GM12864 (cell line): ENCODE data around the gene ACTBL2.
A peak's percentile ranks its signal among the peaks of the same experiment; 100 is the strongest.
"Not testable (repeated sequence)": the region's sequence is repeated elsewhere in the genome, so short reads cannot be mapped to it uniquely, and the experiment has no call there.

Experiments used
- DNase-seq: peaks from one replicate; pipeline ENCODE4 v3.0.0-alpha.2; 2011; ENCODE audit warnings: low read depth
- H3K4me3 ChIP-seq: 2 replicates; pipeline ENCODE4 v1.5.1; 2011; ENCODE audit warnings: mild to moderate bottlenecking, low read depth, low read length, control low read depth
- TF ChIP-seq, protein P1 (sequence below): IDR thresholded peaks from 2 replicates; pipeline ENCODE4 v1.5.1; 2011; ENCODE audit warnings: low read depth, mild to moderate bottlenecking, moderate library complexity, low read length, control low read depth, inconsistent platforms; ENCODE audit errors: missing control alignments

Gene ACTBL2

DNA sequence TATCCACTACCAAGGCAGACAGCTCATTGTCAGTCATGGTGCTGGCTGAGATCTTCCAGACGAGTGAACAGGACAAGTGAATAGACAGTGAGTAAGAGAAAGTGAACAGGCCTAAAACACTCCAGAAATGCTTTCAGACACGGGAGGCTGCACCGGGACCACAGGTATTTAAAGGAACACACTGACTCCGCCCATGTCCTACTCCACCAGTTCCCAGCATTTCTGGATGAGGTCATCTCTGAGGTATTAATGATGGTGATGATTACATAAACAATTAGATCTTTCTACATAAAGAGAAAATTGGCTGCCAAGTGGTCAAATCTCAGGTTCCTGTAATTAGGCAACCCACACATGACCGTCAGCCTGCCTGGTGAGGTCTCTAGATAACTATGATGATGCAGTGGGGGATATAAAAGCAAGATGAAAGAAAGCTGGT lies at the start of gene ACTBL2:
Gene ACTBL2 (minus strand): TSS at position 141 of the 436 bp plus-strand sequence. CDS start 104 bp downstream, at position 37.
- DNase-seq: no peak
- TF ChIP-seq, protein P1, sequence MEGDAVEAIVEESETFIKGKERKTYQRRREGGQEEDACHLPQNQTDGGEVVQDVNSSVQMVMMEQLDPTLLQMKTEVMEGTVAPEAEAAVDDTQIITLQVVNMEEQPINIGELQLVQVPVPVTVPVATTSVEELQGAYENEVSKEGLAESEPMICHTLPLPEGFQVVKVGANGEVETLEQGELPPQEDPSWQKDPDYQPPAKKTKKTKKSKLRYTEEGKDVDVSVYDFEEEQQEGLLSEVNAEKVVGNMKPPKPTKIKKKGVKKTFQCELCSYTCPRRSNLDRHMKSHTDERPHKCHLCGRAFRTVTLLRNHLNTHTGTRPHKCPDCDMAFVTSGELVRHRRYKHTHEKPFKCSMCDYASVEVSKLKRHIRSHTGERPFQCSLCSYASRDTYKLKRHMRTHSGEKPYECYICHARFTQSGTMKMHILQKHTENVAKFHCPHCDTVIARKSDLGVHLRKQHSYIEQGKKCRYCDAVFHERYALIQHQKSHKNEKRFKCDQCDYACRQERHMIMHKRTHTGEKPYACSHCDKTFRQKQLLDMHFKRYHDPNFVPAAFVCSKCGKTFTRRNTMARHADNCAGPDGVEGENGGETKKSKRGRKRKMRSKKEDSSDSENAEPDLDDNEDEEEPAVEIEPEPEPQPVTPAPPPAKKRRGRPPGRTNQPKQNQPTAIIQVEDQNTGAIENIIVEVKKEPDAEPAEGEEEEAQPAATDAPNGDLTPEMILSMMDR: no peak
- H3K4me3 ChIP-seq: no peak within 1 kb of the TSS

DNA sequence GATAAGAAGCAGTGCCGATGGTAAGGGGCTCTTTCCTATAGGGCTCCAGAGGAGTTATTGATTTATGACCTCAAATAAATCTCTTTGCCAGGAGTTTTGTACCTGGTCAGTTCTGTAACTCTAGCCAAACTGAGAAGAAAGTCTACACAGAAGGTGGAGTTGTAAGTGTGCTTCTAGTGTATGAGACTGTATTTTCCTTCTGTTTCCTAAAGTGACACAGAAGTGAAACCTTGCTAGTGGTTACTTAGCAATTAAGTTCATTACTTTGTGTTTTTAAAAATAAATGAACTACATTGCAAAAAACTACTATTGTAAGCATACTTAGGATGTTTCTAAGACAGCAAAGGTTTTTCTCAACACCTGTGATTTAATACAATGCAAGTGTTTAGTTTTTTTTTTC lies 48.7 kb upstream of the ACTBL2 start:
- no peak overlapping the region for H3K4me3 ChIP-seq
- TF ChIP-seq, protein P1: no peak
- no peak for DNase-seq

DNA sequence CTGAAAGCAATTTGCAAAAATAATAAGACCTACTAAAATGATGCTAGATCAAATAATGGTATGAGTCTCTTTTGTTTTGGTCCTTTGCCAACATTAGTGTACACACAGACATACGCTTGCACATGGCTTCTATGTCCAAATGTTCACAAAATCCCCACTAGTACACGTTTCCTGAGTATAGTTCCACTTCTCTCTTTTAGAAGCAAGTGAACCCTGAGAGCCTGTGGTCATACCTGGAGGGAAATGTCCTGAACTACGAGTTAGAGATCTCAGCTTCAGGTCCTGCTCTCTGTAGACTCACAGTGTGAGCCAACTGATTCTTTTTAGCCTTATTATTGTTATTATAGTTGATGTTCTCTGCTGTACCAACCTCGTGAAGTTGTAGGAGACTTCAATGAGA lies 47.3 kb upstream of the ACTBL2 start:
- TF ChIP-seq, protein P1: no peak
- peak; percentile 16 for DNase-seq
- H3K4me3 ChIP-seq: no peak overlapping the region

DNA sequence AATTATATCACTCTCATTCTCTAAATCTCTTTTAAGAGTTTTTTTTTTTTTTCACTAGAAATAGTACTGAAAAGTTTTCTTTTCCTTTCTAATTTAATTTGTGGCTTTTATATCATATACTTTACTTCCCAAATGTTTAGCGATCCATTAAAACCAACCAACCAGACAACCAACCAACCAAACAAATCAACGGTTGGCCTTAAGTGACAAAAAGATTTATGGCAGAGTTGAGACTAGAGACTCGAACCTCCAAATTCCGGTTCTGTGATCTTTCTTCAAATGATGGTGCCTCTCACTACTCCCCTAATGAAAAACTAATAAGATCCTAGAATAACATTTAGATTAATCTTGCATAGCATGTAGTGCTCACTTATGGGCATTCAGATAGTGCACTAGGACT lies 45.3 kb upstream of the ACTBL2 start:
- TF ChIP-seq, protein P1: no peak
- no peak overlapping the region for H3K4me3 ChIP-seq
- no peak for DNase-seq

DNA sequence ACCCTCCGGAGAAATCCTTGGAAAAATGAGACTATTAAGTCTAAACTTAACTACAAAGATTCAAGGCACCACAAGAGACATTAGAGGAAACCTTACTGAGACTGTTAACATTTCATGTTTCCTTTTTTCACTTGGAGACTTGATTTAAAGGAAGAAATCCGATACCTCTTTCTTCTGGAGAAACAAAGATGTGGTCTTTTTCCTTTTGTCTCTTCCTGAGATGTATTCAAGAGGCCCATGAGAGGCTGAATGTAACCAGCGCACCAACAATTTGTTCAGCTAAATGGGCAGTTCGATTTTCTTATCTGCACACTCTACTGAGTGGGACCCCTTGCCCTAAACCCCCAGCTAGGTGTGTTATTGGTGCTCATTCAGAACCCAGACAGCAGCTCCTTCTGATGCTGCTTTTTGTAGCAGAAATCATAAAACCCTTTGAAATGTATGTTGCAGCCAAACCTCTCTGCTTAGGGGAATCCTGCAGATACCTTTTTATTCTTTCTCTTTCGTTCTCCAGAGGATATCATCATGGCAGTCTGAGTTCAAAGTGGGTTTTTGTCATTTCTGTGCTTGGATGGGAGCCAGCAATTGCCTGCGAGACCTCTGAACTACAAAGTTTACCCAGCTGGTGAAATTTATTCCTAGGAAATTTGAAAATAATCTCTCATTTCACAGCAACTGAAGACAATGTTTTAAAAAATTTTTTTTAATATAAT lies 41.9 kb upstream of the ACTBL2 start:
- DNase-seq: no peak
- no peak overlapping the region for H3K4me3 ChIP-seq
- TF ChIP-seq, protein P1: no peak

DNA sequence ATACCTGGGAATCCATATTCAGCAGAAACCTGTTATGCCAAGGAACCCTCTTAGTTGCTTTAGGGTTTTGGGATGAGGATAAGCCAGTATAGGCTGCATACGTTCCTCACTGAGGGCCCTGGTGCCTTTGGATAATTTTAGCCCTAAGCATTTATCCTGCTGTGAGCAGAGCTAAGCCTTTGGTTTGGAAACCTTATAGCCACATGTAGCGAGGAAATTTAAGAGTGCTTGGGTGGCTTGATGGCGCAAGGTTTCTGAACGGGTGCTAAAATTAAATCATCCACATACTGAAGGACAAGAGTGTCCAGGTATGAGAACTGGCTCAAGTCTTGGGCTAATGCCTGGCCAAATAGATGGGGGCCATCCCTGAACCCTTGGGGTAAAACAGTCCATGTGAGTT lies 39.9 kb upstream of the ACTBL2 start:
- DNase-seq, H3K4me3 ChIP-seq: not testable (repeated sequence)

DNA sequence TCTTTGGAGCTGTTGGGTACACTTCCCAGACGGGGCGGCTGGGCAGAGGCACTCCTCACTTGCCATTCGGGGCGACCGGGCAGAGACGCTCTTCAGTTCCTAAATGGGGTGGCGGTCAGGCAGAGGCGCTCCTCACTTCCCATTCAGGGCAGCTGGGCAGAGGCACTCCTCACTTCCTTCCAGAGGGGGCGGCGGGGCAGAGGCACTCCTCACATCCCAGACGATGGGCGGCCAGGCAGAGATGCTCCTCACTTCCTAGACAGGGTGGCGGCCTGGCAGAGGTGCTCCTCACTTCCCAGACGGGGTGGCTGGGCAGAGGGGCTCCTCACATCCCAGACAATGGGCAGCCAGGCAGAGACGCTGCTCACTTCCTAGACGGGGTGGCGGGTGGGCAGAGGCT lies 35.8 kb upstream of the ACTBL2 start:
- H3K4me3 ChIP-seq, DNase-seq: not testable (repeated sequence)

DNA sequence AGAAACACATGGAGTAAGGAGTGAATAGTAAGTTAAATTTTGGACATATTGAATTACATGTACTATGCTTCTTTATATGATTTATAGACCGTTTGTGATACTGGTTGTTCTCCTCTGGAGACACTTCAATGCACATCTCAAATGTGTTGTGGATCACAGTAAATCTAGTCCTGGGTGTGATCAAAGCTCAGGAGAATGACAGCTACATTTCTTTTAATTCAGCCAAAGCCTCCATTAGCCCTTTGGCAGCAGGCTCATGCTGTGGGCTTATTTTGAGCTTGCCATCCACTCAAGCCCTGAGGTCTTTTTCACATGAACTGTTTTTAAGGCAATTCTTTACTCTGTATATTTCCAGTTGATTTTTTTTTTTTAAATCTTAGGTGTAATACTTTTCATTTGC lies 34.6 kb upstream of the ACTBL2 start:
- no peak for DNase-seq
- no peak overlapping the region for H3K4me3 ChIP-seq
- TF ChIP-seq, protein P1: no peak
